Trophoblast cell (in vitro differentiated cells and primary cell): ENCODE measurements around the gene GPR55.

Experiments
- DNase-seq, 2 donors: peaks; one replicate each; pipeline ENCODE4 v3.0.0-alpha.2; 2016
- H2AFZ ChIP-seq: 2 replicates; pipeline ENCODE4 v1.6.1; 2013; ENCODE audit warnings: low read length, moderate library complexity, mild to moderate bottlenecking; ENCODE audit not compliant: insufficient read depth, poor library complexity
- H2AK5ac ChIP-seq: 2 replicates; pipeline ENCODE4 v1.6.1; 2013; ENCODE audit warnings: mild to moderate bottlenecking, low read length
- H2BK120ac ChIP-seq: 2 replicates; pipeline ENCODE4 v1.6.1; 2013; ENCODE audit warnings: low read length, mild to moderate bottlenecking, moderate library complexity; ENCODE audit not compliant: insufficient read depth, poor library complexity
- H2BK12ac ChIP-seq: 2 replicates; pipeline ENCODE4 v1.6.1; 2013; ENCODE audit warnings: mild to moderate bottlenecking, low read length, moderate library complexity
- H2BK5ac ChIP-seq: 2 replicates; pipeline ENCODE4 v1.6.1; 2013; ENCODE audit warnings: low read length, low read depth, moderate library complexity, mild to moderate bottlenecking; ENCODE audit not compliant: poor library complexity
- H3K14ac ChIP-seq: 2 replicates; pipeline ENCODE4 v1.6.1; 2013; ENCODE audit warnings: mild to moderate bottlenecking, low read length
- H3K18ac ChIP-seq: 2 replicates; pipeline ENCODE4 v1.6.1; 2013; ENCODE audit warnings: mild to moderate bottlenecking, low read length
- H3K23ac ChIP-seq: 2 replicates; pipeline ENCODE4 v1.6.1; 2013; ENCODE audit warnings: low read length
- H3K27ac ChIP-seq: 2 replicates; pipeline ENCODE4 v1.5.1; 2013; ENCODE audit warnings: low read depth, mild to moderate bottlenecking, inconsistent platforms, low read length, moderate library complexity
- H3K27me3 ChIP-seq: 2 replicates; pipeline ENCODE4 v1.6.1; 2013; ENCODE audit warnings: inconsistent platforms, mild to moderate bottlenecking, low read length, moderate library complexity; ENCODE audit not compliant: insufficient read depth
- H3K36me3 ChIP-seq, 2 experiments: 1 replicate in 1 of 2; 2 replicates in 1 of 2; pipeline ENCODE4 v1.6.1; 2013; ENCODE audit warnings: low read length in 2 of 2, mild to moderate bottlenecking in 2 of 2, moderate library complexity in 1 of 2; ENCODE audit not compliant: insufficient read depth in 2 of 2, control insufficient read depth in 1 of 2
- H3K4ac ChIP-seq: 2 replicates; pipeline ENCODE4 v1.6.1; 2013; ENCODE audit warnings: low read depth, mild to moderate bottlenecking, low read length, moderate library complexity
- H3K4me1 ChIP-seq, 2 experiments: 1 replicate in 1 of 2; 2 replicates in 1 of 2; pipeline ENCODE4 v1.6.1; 2013; ENCODE audit warnings: low read length in 2 of 2, mild to moderate bottlenecking in 2 of 2, moderate library complexity in 1 of 2; ENCODE audit not compliant: insufficient read depth in 2 of 2, control insufficient read depth in 1 of 2
- H3K4me2 ChIP-seq: 2 replicates; pipeline ENCODE4 v1.6.1; 2013; ENCODE audit warnings: inconsistent platforms, mild to moderate bottlenecking, low read length, moderate library complexity
- H3K4me3 ChIP-seq: 2 replicates; pipeline ENCODE4 v1.5.1; 2013; ENCODE audit warnings: mild to moderate bottlenecking, low read depth, low read length, inconsistent platforms
- H3K79me1 ChIP-seq: one replicate; pipeline ENCODE4 v1.6.1; 2013; ENCODE audit warnings: low read length
- H3K79me2 ChIP-seq: 2 replicates; pipeline ENCODE4 v1.6.1; 2013; ENCODE audit warnings: low read length, mild to moderate bottlenecking; ENCODE audit not compliant: control insufficient read depth, insufficient read depth, poor library complexity
- H3K9ac ChIP-seq: 2 replicates; pipeline ENCODE4 v1.6.1; 2013; ENCODE audit warnings: mild to moderate bottlenecking, low read length
- H3K9me3 ChIP-seq: 2 replicates; pipeline ENCODE4 v1.6.1; 2013; ENCODE audit warnings: low read depth, mild to moderate bottlenecking, control low read depth, inconsistent platforms, low read length; ENCODE audit not compliant: insufficient read depth
- H4K12ac ChIP-seq: 2 replicates; pipeline ENCODE4 v1.6.1; 2013; ENCODE audit warnings: low read depth, mild to moderate bottlenecking, low read length, moderate library complexity
- H4K8ac ChIP-seq: 2 replicates; pipeline ENCODE4 v1.6.1; 2013; ENCODE audit warnings: low read depth, mild to moderate bottlenecking, low read length, moderate library complexity
- H4K91ac ChIP-seq: one replicate; pipeline ENCODE4 v1.6.1; 2013; ENCODE audit warnings: low read depth, mild to moderate bottlenecking, low read length, moderate library complexity
- WGBS: extraction: QIAGEN DNeasy Blood & Tissue Kit; methylation state at CpG from one replicate; pipeline ENCODE4 v1.1.7; 2013; ENCODE audit warnings: missing lambda C conversion rate; ENCODE audit not compliant: insufficient read length, insufficient coverage; ENCODE audit errors: extremely low coverage; 5-methylcytosine and 5-hydroxymethylcytosine counted together

Gene GPR55

GRCh38 chr2:230864605-230865306 lies 60.3 kb downstream of the GPR55 start, which contains the start of gene ITM2C:
TSS of gene ITM2C (plus strand) at chr2:230864942. CDS start at chr2:230865026, 84 bp downstream.
- Histone ChIP-seq H4K91ac (peak within 1 kb of the TSS; percentile 94), H3K18ac (peak within 1 kb of the TSS; percentile 85), H3K27me3 (no peaks in the 10 kb centered on the region), H3K79me2 (peaks cover 24% of the 10 kb centered on the region), H2BK120ac (peak within 1 kb of the TSS; percentile 96), H4K8ac (peak within 1 kb of the TSS; percentile 73), H3K9ac (peak within 1 kb of the TSS; percentile 77), H3K4me1 (peaks cover 34 to 44% of the 10 kb centered on the region in 2 experiments), H3K36me3 (peaks cover 0 to 9% of the 10 kb centered on the region in 2 experiments), H3K4me3 (peak within 1 kb of the TSS; percentile 89), H3K9me3 (no peaks in the 10 kb centered on the region), H3K14ac (peak within 1 kb of the TSS; percentile 91), H3K4me2 (peak within 1 kb of the TSS; percentile 81), H4K12ac (peak within 1 kb of the TSS; percentile 37), H3K23ac (no peak within 1 kb of the TSS), H2BK12ac (peak within 1 kb of the TSS; percentile 7), H2AK5ac (peak within 1 kb of the TSS; percentile 65), H3K79me1 (peaks cover 29% of the 10 kb centered on the region), H3K4ac (peak within 1 kb of the TSS; percentile 90), H3K27ac (peak within 1 kb of the TSS; percentile 87), H2BK5ac (peak within 1 kb of the TSS; percentile 85), H2AFZ (peak within 1 kb of the TSS; percentile 53)
- WGBS: no CpG with 5 or more reads among the region's 76 CpGs
- peak; percentile 82 to 86 for DNase-seq

DNA sequence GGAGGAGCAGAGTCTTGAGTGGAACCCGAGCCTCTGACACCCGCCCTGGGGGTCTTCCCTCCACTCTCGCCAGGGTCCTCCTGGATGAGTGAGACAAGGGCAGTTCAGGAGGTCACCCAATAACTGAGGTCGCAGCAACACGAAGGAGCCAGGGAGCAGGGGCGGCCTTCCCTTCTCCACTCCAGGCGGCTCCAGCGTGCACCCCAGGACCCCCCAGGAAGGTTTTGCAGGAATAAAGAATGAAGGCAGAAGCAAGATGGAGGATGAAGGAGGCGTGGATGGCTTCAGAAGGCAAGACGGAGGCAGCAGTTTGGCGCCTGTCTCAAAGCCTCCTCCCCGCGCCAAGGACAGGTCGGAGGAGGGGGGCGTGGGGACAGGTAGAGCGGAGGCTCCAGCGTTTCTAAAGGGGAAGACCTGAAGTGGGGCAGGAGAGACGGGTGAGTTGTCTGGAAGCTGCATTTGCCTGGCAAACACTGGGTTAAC lies 60.9 kb downstream of the GPR55 start:
- H3K4me2 ChIP-seq: peak overlapping the region; percentile 81
- no peak overlapping the region for H3K27ac ChIP-seq
- H3K79me1 ChIP-seq: peaks cover 23% of the 10 kb centered on the region
- no CpG with 5 or more reads among the region's 18 CpGs for WGBS
- H2BK120ac ChIP-seq: no peak overlapping the region
- peaks cover 28 to 38% of the 10 kb centered on the region in 2 experiments for H3K4me1 ChIP-seq
- peaks cover 21% of the 10 kb centered on the region for H3K79me2 ChIP-seq
- H3K36me3 ChIP-seq: peaks cover 0 to 8% of the 10 kb centered on the region in 2 experiments
- no peak overlapping the region for H2BK5ac ChIP-seq
- no peak overlapping the region for H4K12ac ChIP-seq
- no peak overlapping the region for H4K8ac ChIP-seq
- no peak overlapping the region for H2AFZ ChIP-seq
- no peaks in the 10 kb centered on the region for H3K9me3 ChIP-seq
- H3K4ac ChIP-seq: no peak overlapping the region
- no peak overlapping the region for H3K23ac ChIP-seq
- no peak overlapping the region for H3K14ac ChIP-seq
- no peak for DNase-seq
- H3K18ac ChIP-seq: no peak overlapping the region
- no peak overlapping the region for H2AK5ac ChIP-seq
- H3K4me3 ChIP-seq: peak overlapping the region; percentile 71
- H3K9ac ChIP-seq: peak overlapping the region; percentile 30
- no peaks in the 10 kb centered on the region for H3K27me3 ChIP-seq
- no peak overlapping the region for H2BK12ac ChIP-seq
- H4K91ac ChIP-seq: no peak overlapping the region

DNA sequence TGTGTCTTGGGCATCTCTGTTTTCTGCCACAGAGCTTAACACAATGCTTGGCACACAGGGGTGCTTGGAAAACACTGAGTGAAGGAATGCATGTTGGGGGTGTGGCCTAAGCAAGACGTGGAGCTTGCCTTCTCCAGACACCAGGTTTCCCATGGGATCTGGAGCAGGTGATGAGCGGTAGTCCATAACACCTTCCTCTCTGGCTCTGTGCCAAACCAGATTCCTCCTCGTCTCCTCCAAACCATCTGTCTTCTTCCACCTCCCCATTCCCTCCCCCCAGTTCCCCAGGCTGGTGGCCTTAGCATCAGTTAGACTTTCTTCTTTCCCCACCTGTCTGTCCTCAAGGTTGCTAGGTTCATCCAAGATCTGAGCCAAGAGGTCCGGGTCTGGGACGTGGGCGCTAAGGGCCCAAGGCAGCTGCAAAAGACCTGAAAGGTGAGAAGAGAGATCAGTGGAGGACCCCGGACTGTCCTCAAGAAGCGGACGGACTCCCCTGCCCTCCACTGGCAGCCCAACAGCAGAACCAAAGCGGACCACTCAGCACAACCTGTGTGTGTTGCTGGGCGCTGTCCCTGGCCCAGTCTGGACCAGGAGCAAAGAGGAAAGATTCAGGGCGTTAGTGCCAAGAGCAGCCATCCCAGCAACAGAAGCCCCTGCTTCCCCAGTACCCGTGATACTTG lies 61.5 kb downstream of the GPR55 start:
- H2BK120ac ChIP-seq: no peak overlapping the region
- no peak overlapping the region for H2AFZ ChIP-seq
- H4K8ac ChIP-seq: no peak overlapping the region
- H3K9ac ChIP-seq: no peak overlapping the region
- no peak overlapping the region for H3K4me3 ChIP-seq
- H3K23ac ChIP-seq: no peak overlapping the region
- H4K12ac ChIP-seq: no peak overlapping the region
- H3K18ac ChIP-seq: no peak overlapping the region
- no peak for DNase-seq
- H3K9me3 ChIP-seq: no peaks in the 10 kb centered on the region
- no peak overlapping the region for H3K4me2 ChIP-seq
- H3K27me3 ChIP-seq: no peaks in the 10 kb centered on the region
- H2AK5ac ChIP-seq: no peak overlapping the region
- H2BK5ac ChIP-seq: no peak overlapping the region
- H3K79me1 ChIP-seq: peaks cover 17% of the 10 kb centered on the region
- H3K36me3 ChIP-seq: peaks cover 0 to 4% of the 10 kb centered on the region in 2 experiments
- no peak overlapping the region for H3K14ac ChIP-seq
- H3K4me1 ChIP-seq: peaks cover 22 to 32% of the 10 kb centered on the region in 2 experiments
- H3K27ac ChIP-seq: no peak overlapping the region
- no CpG with 5 or more reads among the region's 13 CpGs for WGBS
- no peak overlapping the region for H4K91ac ChIP-seq
- H2BK12ac ChIP-seq: no peak overlapping the region
- H3K79me2 ChIP-seq: peaks cover 15% of the 10 kb centered on the region
- H3K4ac ChIP-seq: no peak overlapping the region

DNA sequence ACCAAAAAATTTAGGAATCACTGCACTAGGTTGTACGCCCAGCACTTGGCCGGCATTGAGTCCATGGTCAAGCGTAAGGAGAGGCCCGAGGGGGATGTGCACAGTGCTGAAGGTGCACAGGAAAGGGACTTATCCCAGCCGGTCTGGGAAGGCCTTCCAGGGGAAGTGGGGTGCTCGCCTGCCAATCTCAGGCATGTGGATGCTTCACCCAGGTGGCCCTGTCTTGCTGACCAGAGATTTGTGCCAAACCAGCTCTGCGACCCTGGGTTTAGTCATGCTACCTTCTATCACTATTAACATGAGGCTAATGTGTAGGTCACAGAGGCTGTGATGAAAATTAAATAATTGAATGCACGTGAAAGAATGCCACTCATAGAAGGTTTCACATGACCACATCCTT lies 62.0 kb downstream of the GPR55 start:
- Histone ChIP-seq H3K4me3 (no peak overlapping the region), H2BK5ac (no peak overlapping the region)
- no CpG with 5 or more reads among the region's 8 CpGs for WGBS

More for the DNA sequence above, 62.0 kb downstream of the GPR55 start:
- Histone ChIP-seq H3K4me1 (peaks cover 17 to 26% of the 10 kb centered on the region in 2 experiments), H4K91ac (no peak overlapping the region), H2BK120ac (no peak overlapping the region), H3K27ac (no peak overlapping the region), H2AFZ (no peak overlapping the region), H2AK5ac (no peak overlapping the region), H2BK12ac (no peak overlapping the region), H3K9me3 (no peaks in the 10 kb centered on the region), H3K18ac (no peak overlapping the region), H3K79me1 (peaks cover 13% of the 10 kb centered on the region), H4K12ac (no peak overlapping the region), H3K79me2 (peaks cover 15% of the 10 kb centered on the region), H3K4ac (no peak overlapping the region), H4K8ac (no peak overlapping the region), H3K9ac (no peak overlapping the region), H3K4me2 (no peak overlapping the region), H3K14ac (no peak overlapping the region), H3K36me3 (peaks cover 0 to 3% of the 10 kb centered on the region in 2 experiments), H3K23ac (no peak overlapping the region), H3K27me3 (no peaks in the 10 kb centered on the region)
- DNase-seq: no peak
